A673 (cell line): ENCODE measurements around the gene SORCS3. TPM values are rescaled to one million over a fixed set of nuclear protein-coding genes. Genes with fewer than 3 reads are reported as not detected.

Source experiments
- BruUV-seq: library from RNA; stranded (reverse); fragments of 400-500 nt; replicated peaks from 2 replicates; lab custom pipeline; 2021; lab: Mats Ljungman, UMichigan
- CTCF ChIA-PET: fragments of 300-600 bp; sonication (Branson Sonifier 250); formaldehyde crosslinking; loops from one replicate; lab custom pipeline; 2022; ENCODE audit warnings: antibody characterized with exemption; lab: Charles Lee
- POLR2A ChIA-PET: fragments of 300-600 bp; sonication (Branson Sonifier 250); formaldehyde crosslinking; loops from one replicate; lab custom pipeline; 2022; ENCODE audit warnings: antibody characterized with exemption; ENCODE audit not compliant: low non-redundant PET; lab: Charles Lee
- DNase-seq: peaks from one replicate; pipeline ENCODE4 v3.0.0-alpha.2; 2015; ENCODE audit warnings: low spot score
- H3K27ac ChIP-seq: fragments of 200-600 bp; sonication (generic); 2 replicates; pipeline ENCODE4 v1.5.1; 2016; ENCODE audit warnings: mixed run types, low read depth, mild to moderate bottlenecking, mixed read lengths, antibody characterized with exemption, low read length; ENCODE audit not compliant: poor library complexity, severe bottlenecking
- H3K27me3 ChIP-seq: fragments of 200-600 bp; sonication (generic); replicated peaks from 2 replicates; pipeline ENCODE4 v1.6.1; 2017; ENCODE audit warnings: mixed run types, low read depth, mild to moderate bottlenecking, mixed read lengths, antibody characterized with exemption, low read length; ENCODE audit not compliant: insufficient read depth, poor library complexity
- H3K36me3 ChIP-seq: fragments of 200-600 bp; sonication (generic); 2 replicates; pipeline ENCODE4 v1.6.1; 2016; ENCODE audit warnings: mixed run types, mild to moderate bottlenecking, mixed read lengths, antibody characterized with exemption, low read length; ENCODE audit not compliant: insufficient read depth, poor library complexity, severe bottlenecking
- H3K4me1 ChIP-seq: fragments of 200-600 bp; sonication (generic); 2 replicates; pipeline ENCODE4 v1.6.1; 2017; ENCODE audit warnings: mixed run types, mild to moderate bottlenecking, mixed read lengths, antibody characterized with exemption, low read length; ENCODE audit not compliant: insufficient read depth, poor library complexity, severe bottlenecking
- H3K4me3 ChIP-seq: fragments of 200-600 bp; sonication (generic); 2 replicates; pipeline ENCODE4 v1.5.1; 2016; ENCODE audit warnings: low read depth, mixed run types, mild to moderate bottlenecking, mixed read lengths, low read length; ENCODE audit not compliant: poor library complexity, severe bottlenecking
- H3K9me3 ChIP-seq: fragments of 200-600 bp; sonication (generic); 2 replicates; pipeline ENCODE4 v1.6.1; 2016; ENCODE audit warnings: mixed run types, low read depth, mild to moderate bottlenecking, mixed read lengths, antibody characterized with exemption, low read length; ENCODE audit not compliant: poor library complexity, severe bottlenecking
- CTCF ChIP-seq: fragments of 300-800, 200-600 bp; sonication (generic); conservative IDR thresholded peaks from 2 replicates; pipeline ENCODE4 v1.5.1; 2017; ENCODE audit warnings: low read depth, mild to moderate bottlenecking, antibody characterized with exemption, low read length, moderate library complexity, mixed read lengths
- EZH2 ChIP-seq: fragments of 200-600 bp; sonication (generic); IDR thresholded peaks from 2 replicates; pipeline ENCODE4 v1.6.1; 2017; ENCODE audit warnings: borderline replicate concordance, low read depth, mild to moderate bottlenecking, mixed read lengths, antibody characterized with exemption, low read length; ENCODE audit not compliant: poor library complexity, severe bottlenecking
- intact Hi-C: fragments of 100-400 bp; cut with micrococcal nuclease; formaldehyde crosslinking; loops from one replicate; pipeline ENCODE4 v1.10.0; 2022; ENCODE audit not compliant: unreplicated experiment
- total RNA-seq: library from RNA; stranded (reverse); gene quantifications from 2 replicates; pipeline ENCODE4 v1.2.3, GENCODE V29; 2021

Gene SORCS3
- total RNA-seq, 1 experiment from 2014 or later = not detected

- BruUV-seq = no TSS peak
- no peaks in the 10 kb centered on the region for H3K36me3 ChIP-seq
- intact Hi-C loops = no loop called here
- no peak overlapping the region for H3K4me3 ChIP-seq
- no peak overlapping the region for H3K27ac ChIP-seq
- no peak for DNase-seq
- H3K27me3 ChIP-seq = peaks cover 33% of the 10 kb centered on the region
- H3K4me1 ChIP-seq = no peaks in the 10 kb centered on the region
- TF ChIP-seq CTCF = no peak
- TF ChIP-seq EZH2 = no peak
- CTCF ChIA-PET = no interaction called here
- no peaks in the 10 kb centered on the region for H3K9me3 ChIP-seq
- POLR2A ChIA-PET = no interaction called here
Measured at GRCh38 chr10:105278439-105278838, 637.3 kb downstream of the SORCS3 start.

- no peaks in the 10 kb centered on the region for H3K9me3 ChIP-seq
- H3K4me1 ChIP-seq = no peaks in the 10 kb centered on the region
- ChIA-PET CTCF (no interaction called here), POLR2A (no interaction called here)
- no peak for TF ChIP-seq CTCF
- TF ChIP-seq EZH2 = no peak
- peaks cover 37% of the 10 kb centered on the region for H3K27me3 ChIP-seq
- DNase-seq = no peak
- no TSS peak for BruUV-seq
- intact Hi-C loops = no loop called here
- H3K4me3 ChIP-seq = no peak overlapping the region
- H3K36me3 ChIP-seq = no peaks in the 10 kb centered on the region
- H3K27ac ChIP-seq = no peak overlapping the region
Measured at GRCh38 chr10:105279101-105279500, 638.0 kb downstream of the SORCS3 start.

DNA sequence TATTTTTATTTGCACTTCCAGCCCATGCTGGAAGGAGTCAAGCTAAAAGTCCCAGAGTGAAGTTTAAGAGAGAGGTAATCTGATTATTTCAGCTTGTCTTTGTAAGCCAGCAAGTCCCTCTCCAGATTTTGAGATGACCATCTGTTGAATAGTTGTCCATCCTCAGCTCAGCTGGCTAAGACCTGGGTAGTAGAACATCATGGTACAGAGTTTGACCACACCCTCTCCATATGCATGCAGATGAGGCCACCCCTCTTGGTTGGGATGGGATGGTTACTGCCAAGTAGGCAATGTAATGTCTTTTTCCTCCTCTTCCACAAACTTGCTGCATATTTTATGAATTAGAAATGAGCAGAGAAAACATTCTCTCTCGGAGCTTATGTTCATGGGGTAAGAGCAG lies 639.8 kb downstream of the SORCS3 start:
- no peak for DNase-seq
- POLR2A ChIA-PET = no interaction called here
- intact Hi-C loops = no loop called here
- no peaks in the 10 kb centered on the region for H3K4me1 ChIP-seq
- TF ChIP-seq EZH2 = no peak
- no peak for TF ChIP-seq CTCF
- no peaks in the 10 kb centered on the region for H3K36me3 ChIP-seq
- no TSS peak for BruUV-seq
- H3K4me3 ChIP-seq = no peak overlapping the region
- H3K9me3 ChIP-seq = no peaks in the 10 kb centered on the region
- no peak overlapping the region for H3K27ac ChIP-seq
- peaks cover 38% of the 10 kb centered on the region for H3K27me3 ChIP-seq
- CTCF ChIA-PET = no interaction called here
